Left lung (tissue), 10 donors: Measurements from ENCODE around the gene MTHFD2. TPM values are rescaled to one million over a fixed set of nuclear protein-coding genes. Genes with fewer than 3 reads are reported as not detected.

ENCODE experiments used
- ATAC-seq: fragments of 200-7000 bp; cut with Tn5 transposase; one replicate; pipeline ENCODE4 v1.9.1; 2020; ENCODE audit warnings: moderate library complexity
- DNase-seq, 4 donors: peaks; one replicate each; pipeline ENCODE4 v3.0.0-alpha.2; 2013 to 2020
- H3K27ac ChIP-seq, 2 donors: fragments of 200-600 bp; sonication (generic) in 1 of 2; one replicate each; pipeline versions ENCODE4 v1.5.0 to v1.8.0; 2020 to 2021
- H3K27me3 ChIP-seq, 2 donors: fragments of 200-600 bp; sonication (generic) in 1 of 2; one replicate each; pipeline versions ENCODE4 v1.5.0 to v1.8.0; 2020 to 2021
- H3K36me3 ChIP-seq, 2 donors: fragments of 200-600 bp; sonication (generic) in 1 of 2; one replicate each; pipeline versions ENCODE4 v1.5.0 to v1.8.0; 2020 to 2021
- H3K4me1 ChIP-seq, 2 donors: fragments of 200-600 bp; one replicate each; pipeline ENCODE4 v1.8.0; 2021
- H3K4me3 ChIP-seq, 2 donors: fragments of 200-600 bp; sonication (generic) in 1 of 2; one replicate each; pipeline versions ENCODE4 v1.5.0 to v1.8.0; 2020 to 2021; ENCODE audit warnings: mild to moderate bottlenecking in 1 of 2
- H3K9me3 ChIP-seq, 2 donors: fragments of 200-600 bp; sonication (generic) in 1 of 2; one replicate each; pipeline versions ENCODE4 v1.5.0 to v1.8.0; 2020 to 2021
- CTCF ChIP-seq, 2 donors: fragments of 200-600 bp; sonication (generic) in 1 of 2; IDR thresholded peaks; one replicate each; pipeline versions ENCODE4 v1.5.0 to v1.8.0; 2021; ENCODE audit warnings: antibody characterized with exemption in 2 of 2
- intact Hi-C, 2 donors: fragments of 100-400 bp; cut with DNase I; formaldehyde crosslinking; loops; one replicate each; pipeline versions ENCODE4 v1.11.2 to v1.14.2; 2022
- polyA plus RNA-seq, 6 donors: library from polyadenylated mRNA; unstranded; fragments of 120-200 nt; gene quantifications; one replicate each; pipeline ENCODE4 v1.2.1, GENCODE V29; 2013; ENCODE audit not compliant: insufficient read length in 6 of 6
- total RNA-seq, 2 donors: library from RNA; stranded (reverse); fragmentation: NEBNext Ultra II Directional; extraction: Animal tissue kit (Norgen Biotek cat#: 25700); gene quantifications; one replicate each; pipeline ENCODE4 v1.2.1, GENCODE V29; 2021
- donor health status: DM: no; HTN: yes; CAD: no.
- donor health status: DM: no; HTN: no; CAD: no.

MTHFD2 gene
- total and polyA plus RNA-seq, 8 donors = 12.8 to 81.2 (median 16.2) TPM

GRCh38 chr2:74155830-74156229 lies 42.6 kb upstream of the MTHFD2 start:
- intact Hi-C loops = no loop called here

GRCh38 chr2:74162951-74163350 lies 35.5 kb upstream of the MTHFD2 start:
- DNase-seq = no peak
- intact Hi-C loops = no loop called here
- TF ChIP-seq CTCF (IDR thresholded peaks at IDR 0.05) = no peak
- Histone ChIP-seq H3K4me1 (no peaks in the 10 kb centered on the region), H3K9me3 (no peaks in the 10 kb centered on the region), H3K27ac (no peak overlapping the region), H3K4me3 (no peak overlapping the region), H3K27me3 (no peaks in the 10 kb centered on the region), H3K36me3 (peaks cover 3 to 100% of the 10 kb centered on the region in 2 donors)
- ATAC-seq = no peak

More at GRCh38 chr2:74155830-74156229, 42.6 kb upstream of the MTHFD2 start:
- Histone ChIP-seq H3K36me3 (peaks cover 0 to 96% of the 10 kb centered on the region in 2 donors), H3K27me3 (no peaks in the 10 kb centered on the region), H3K27ac (no peak overlapping the region), H3K9me3 (no peaks in the 10 kb centered on the region), H3K4me3 (no peak overlapping the region), H3K4me1 (no peaks in the 10 kb centered on the region)
- TF ChIP-seq CTCF (IDR thresholded peaks at IDR 0.05) = no peak
- DNase-seq (no peak), ATAC-seq (no peak)

- Histone ChIP-seq H3K9me3 (no peaks in the 10 kb centered on the region), H3K27ac (no peak overlapping the region), H3K4me1 (no peaks in the 10 kb centered on the region), H3K27me3 (no peaks in the 10 kb centered on the region), H3K4me3 (no peak overlapping the region), H3K36me3 (peaks cover 3 to 100% of the 10 kb centered on the region in 2 donors)
- TF ChIP-seq CTCF (IDR thresholded peaks at IDR 0.05) = no peak
- ATAC-seq = no peak
- DNase-seq = no peak
- intact Hi-C loops = no loop called here
These were observed 33.7 kb upstream of the MTHFD2 start for GRCh38 chr2:74164761-74165160.

GRCh38 chr2:74168739-74169138 lies 29.7 kb upstream of the MTHFD2 start:
- TF ChIP-seq CTCF (IDR thresholded peaks at IDR 0.05) = no peak
- H3K27ac ChIP-seq = no peak overlapping the region
- DNase-seq (no peak), ATAC-seq (no peak)
- intact Hi-C loops = no loop called here
- H3K4me1 ChIP-seq = peaks cover 0 to 9% of the 10 kb centered on the region in 2 donors
- H3K9me3 ChIP-seq = no peaks in the 10 kb centered on the region
- no peaks in the 10 kb centered on the region for H3K27me3 ChIP-seq
- H3K4me3 ChIP-seq = no peak overlapping the region
- peaks cover 3 to 88% of the 10 kb centered on the region in 2 donors for H3K36me3 ChIP-seq

- ATAC-seq (no peak), DNase-seq (no peak)
- Histone ChIP-seq H3K27me3 (no peaks in the 10 kb centered on the region), H3K9me3 (no peaks in the 10 kb centered on the region), H3K27ac (no peak overlapping the region), H3K4me1 (peaks cover 6 to 55% of the 10 kb centered on the region in 2 donors), H3K4me3 (no peak overlapping the region), H3K36me3 (peaks cover 0 to 26% of the 10 kb centered on the region in 2 donors)
- TF ChIP-seq CTCF (IDR thresholded peaks at IDR 0.05) = no peak
- intact Hi-C loops = no loop called here
These were observed 23.5 kb upstream of the MTHFD2 start for GRCh38 chr2:74174909-74175308.
